Uterus (tissue), 4 donors: ENCODE measurements around the gene CHID1. TPM values are rescaled to one million over a fixed set of nuclear protein-coding genes. Genes with fewer than 3 reads are reported as not detected.
A peak's percentile ranks its signal among the peaks of the same experiment; 100 is the strongest.

Experiments used
- DNase-seq, 2 donors: peaks; one replicate each; pipeline ENCODE4 v3.0.0-alpha.2; 2019 to 2020
- H3K27ac ChIP-seq, 2 donors: fragments of 200-600 bp; sonication (generic); 1 replicate in 1 of 2; 2 replicates in 1 of 2; pipeline ENCODE4 v1.5.1; 2016 to 2018
- H3K27me3 ChIP-seq, 2 donors: fragments of 200-600 bp; sonication (generic); one replicate each; pipeline ENCODE4 v1.5.1; 2018 to 2019; ENCODE audit warnings: control low read depth in 1 of 2
- H3K36me3 ChIP-seq, 2 donors: fragments of 200-600 bp; sonication (generic); one replicate each; pipeline ENCODE4 v1.5.1; 2019; ENCODE audit warnings: control low read depth in 1 of 2
- H3K4me1 ChIP-seq, 2 donors: fragments of 200-600 bp; sonication (generic); one replicate each; pipeline ENCODE4 v1.5.1; 2018 to 2019; ENCODE audit warnings: control low read depth in 1 of 2
- H3K4me3 ChIP-seq, 2 donors: fragments of 200-600 bp; sonication (generic); 1 replicate in 1 of 2; 2 replicates in 1 of 2; pipeline ENCODE4 v1.5.1; 2018 to 2019; ENCODE audit warnings: mild to moderate bottlenecking in 1 of 2
- H3K9me3 ChIP-seq, 2 donors: fragments of 200-600 bp; sonication (generic); one replicate each; pipeline ENCODE4 v1.5.1; 2019; ENCODE audit warnings: control low read depth in 1 of 2
- CTCF ChIP-seq, 4 experiments: fragments of 200-600 bp in 2 of 4; fragments of 450-650 bp in 2 of 4; sonication (generic) in 2 of 4; IDR thresholded peaks; one replicate each; pipeline ENCODE4 v1.5.1; 2016 to 2019; ENCODE audit warnings: antibody characterized with exemption in 4 of 4, mild to moderate bottlenecking in 2 of 4, moderate library complexity in 1 of 4
- POLR2A ChIP-seq, 2 donors: fragments of 450-650 bp; IDR thresholded peaks; one replicate each; pipeline ENCODE4 v1.6.1; 2016; ENCODE audit warnings: antibody characterized with exemption in 2 of 2, mild to moderate bottlenecking in 1 of 2, moderate library complexity in 1 of 2
- intact Hi-C: fragments of 100-400 bp; cut with DNase I; formaldehyde crosslinking; loops from one replicate; pipeline ENCODE4 v1.15.1; 2023; ENCODE audit warnings: low total_unique reads
- total RNA-seq, 4 donors: library from RNA; depleted of rRNA in 3 of 4; stranded (reverse); fragments of >200 nt in 3 of 4; gene quantifications; one replicate each; pipeline versions ENCODE4 v1.1.0 to v1.2.4, GENCODE V29; 2014 to 2023
- donor health status: DM: yes; HTN: yes; CAD: no.

The CHID1 gene
- total RNA-seq, 4 donors from 2014 or later = 20.3 to 57.9 (median 48.4) TPM

GRCh38 chr11:841981-842369 is 68.6 kb downstream of the CHID1 start:
- Histone ChIP-seq H3K9me3 (no peaks in the 10 kb centered on the region), H3K27ac (peak overlapping the region; percentile 95 to 97), H3K36me3 (no peaks in the 10 kb centered on the region), H3K4me1 (peaks cover 7 to 25% of the 10 kb centered on the region in 2 donors), H3K4me3 (peak overlapping the region; percentile 71 to 99), H3K27me3 (no peaks in the 10 kb centered on the region)
- no peak for DNase-seq
- intact Hi-C loops = no loop called here
- TF ChIP-seq CTCF (IDR thresholded peaks at IDR 0.05) = no peak
- no peak for TF ChIP-seq POLR2A (IDR thresholded peaks at IDR 0.05)

DNA sequence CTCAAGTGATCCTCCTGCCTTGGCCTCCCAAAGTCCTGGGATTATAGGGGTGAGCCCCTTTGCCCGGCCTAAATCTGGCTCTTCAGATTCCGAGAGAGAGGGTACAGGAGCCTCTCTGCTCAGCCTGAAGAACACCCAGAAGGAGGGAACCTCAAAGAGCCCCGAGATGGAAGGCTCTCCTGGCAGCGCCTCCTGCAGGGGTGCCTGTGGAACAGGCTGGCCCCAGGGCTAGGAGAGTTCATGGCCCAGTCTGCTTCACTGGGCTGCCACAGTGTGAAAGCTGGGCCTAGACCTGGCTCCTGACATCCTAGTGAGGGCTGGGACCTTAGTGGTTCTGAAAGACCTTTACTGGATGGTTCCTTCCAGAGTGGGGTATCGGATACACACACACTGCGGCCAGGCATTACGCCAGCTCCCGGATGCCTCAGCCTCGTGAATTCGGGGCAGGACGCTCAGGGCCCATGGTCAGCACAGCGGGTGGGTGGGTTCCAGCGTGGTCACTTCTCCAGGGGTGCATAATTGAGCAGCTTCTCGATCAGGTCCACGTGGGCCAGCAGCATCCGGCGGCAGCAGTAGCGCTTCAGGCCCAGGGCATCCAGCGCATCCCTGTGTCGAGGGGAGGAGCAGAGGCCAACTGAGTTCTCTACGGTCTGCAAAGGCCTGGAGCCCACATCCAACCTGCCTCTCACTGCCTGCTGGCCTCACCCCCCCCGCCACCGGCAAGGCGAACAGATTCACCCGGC is 70.6 kb downstream of the CHID1 start:
- H3K27me3 ChIP-seq = no peaks in the 10 kb centered on the region
- H3K4me3 ChIP-seq = no peak overlapping the region
- intact Hi-C loops = no loop called here
- H3K27ac ChIP-seq = no peak overlapping the region
- no peaks in the 10 kb centered on the region for H3K9me3 ChIP-seq
- DNase-seq = no peak
- H3K36me3 ChIP-seq = no peaks in the 10 kb centered on the region
- peaks cover 7 to 19% of the 10 kb centered on the region in 2 donors for H3K4me1 ChIP-seq
- TF ChIP-seq CTCF (IDR thresholded peaks at IDR 0.05) (no peak), POLR2A (IDR thresholded peaks at IDR 0.05) (no peak)

DNA sequence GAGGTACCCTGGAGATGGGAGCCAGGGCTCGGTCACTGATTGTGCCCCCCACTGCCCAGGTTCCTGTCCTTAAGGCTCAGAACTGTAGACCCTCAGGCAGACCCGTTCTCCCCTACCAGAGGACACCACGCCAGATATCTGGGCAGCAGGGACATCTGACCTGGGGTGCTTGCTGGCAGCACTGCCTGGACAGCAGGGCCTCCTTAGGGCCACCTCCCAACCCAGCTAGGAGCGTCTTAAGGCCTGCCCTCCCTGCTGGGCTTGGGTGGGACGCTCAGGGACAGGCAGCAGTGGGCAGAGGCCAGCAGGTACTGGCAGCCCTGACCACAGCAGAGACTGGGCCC is 71.4 kb downstream of the CHID1 start:
- Histone ChIP-seq H3K9me3 (no peaks in the 10 kb centered on the region), H3K27ac (no peak overlapping the region)

DNA sequence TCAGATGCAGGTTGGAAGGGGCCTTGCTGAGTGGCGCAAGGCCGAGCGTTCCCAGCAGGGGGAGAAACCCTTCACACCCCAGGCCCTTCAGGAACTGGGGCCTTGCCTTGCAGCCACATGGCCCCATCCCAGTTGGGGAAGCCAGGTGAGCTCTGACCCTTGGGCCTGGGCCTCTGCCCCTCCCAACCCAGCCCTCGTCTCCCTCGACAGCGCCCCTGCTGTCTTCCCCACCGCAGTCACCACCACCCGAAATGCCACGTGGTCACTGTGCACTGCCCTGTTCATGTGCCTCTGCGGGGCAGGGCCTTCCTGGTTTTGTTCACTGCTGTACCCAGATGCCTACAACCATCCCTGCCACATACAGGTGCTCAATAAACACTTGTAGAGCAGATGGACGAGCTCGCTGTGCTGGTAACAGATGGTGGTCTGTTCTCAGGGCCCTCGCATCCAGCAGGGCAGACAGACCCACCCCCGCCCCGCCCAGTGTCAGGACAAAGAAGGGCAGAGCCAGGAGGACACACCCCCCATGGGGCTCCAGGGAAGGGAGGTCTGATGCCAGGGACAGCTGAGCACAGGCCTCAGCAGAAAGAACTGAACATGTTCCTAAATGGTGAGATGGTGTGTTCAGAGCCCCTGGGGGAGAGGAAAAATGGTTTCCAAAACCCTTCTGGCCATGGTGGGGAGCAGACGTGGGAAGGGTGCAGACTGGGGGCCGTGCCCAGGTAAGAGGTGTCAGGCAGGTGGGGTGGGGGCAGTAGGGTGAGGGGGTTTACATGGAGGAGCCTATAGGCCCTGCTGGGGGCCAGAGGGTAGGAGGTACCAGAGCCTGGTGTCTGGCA is 72.0 kb downstream of the CHID1 start:
- H3K36me3 ChIP-seq = no peaks in the 10 kb centered on the region
- peaks cover 7 to 30% of the 10 kb centered on the region in 2 donors for H3K4me1 ChIP-seq
- TF ChIP-seq POLR2A (IDR thresholded peaks at IDR 0.05) (no peak), CTCF (IDR thresholded peaks at IDR 0.05) (no peak)

More for the DNA sequence above, 71.4 kb downstream of the CHID1 start:
- H3K4me1 ChIP-seq = peaks cover 7 to 24% of the 10 kb centered on the region in 2 donors
- TF ChIP-seq POLR2A (IDR thresholded peaks at IDR 0.05) (no peak), CTCF (IDR thresholded peaks at IDR 0.05) (no peak)
- no peaks in the 10 kb centered on the region for H3K27me3 ChIP-seq
- H3K4me3 ChIP-seq = no peak overlapping the region
- H3K36me3 ChIP-seq = no peaks in the 10 kb centered on the region
- DNase-seq = no peak
- intact Hi-C loops = no loop called here

GRCh38 chr11:837990-838307 is 72.7 kb downstream of the CHID1 start:
- no peaks in the 10 kb centered on the region for H3K27me3 ChIP-seq
- no peaks in the 10 kb centered on the region for H3K9me3 ChIP-seq
- TF ChIP-seq CTCF (IDR thresholded peaks at IDR 0.05) (no peak), POLR2A (IDR thresholded peaks at IDR 0.05) (no peak)
- intact Hi-C loops = no loop called here
- H3K4me1 ChIP-seq = peaks cover 7 to 33% of the 10 kb centered on the region in 2 donors
- no peaks in the 10 kb centered on the region for H3K36me3 ChIP-seq
- H3K27ac ChIP-seq = no peak overlapping the region
- no peak for DNase-seq
- no peak overlapping the region for H3K4me3 ChIP-seq

More for the DNA sequence above, 72.0 kb downstream of the CHID1 start:
- no peak overlapping the region for H3K27ac ChIP-seq
- H3K9me3 ChIP-seq = no peaks in the 10 kb centered on the region
- H3K4me3 ChIP-seq = no peak overlapping the region
- no peaks in the 10 kb centered on the region for H3K27me3 ChIP-seq
- intact Hi-C loops = no loop called here
- DNase-seq = no peak
